GM12878 (cell line): ENCODE results near the gene KLLN. TPM values are rescaled to one million over a fixed set of nuclear protein-coding genes. Genes with fewer than 3 reads are reported as not detected.

Source experiments
- ATAC-seq: fragments of 200-7000 bp; cut with Tn5 transposase; 3 replicates; pipeline ENCODE4 v1.9.1; 2020; ENCODE audit warnings: mild to moderate bottlenecking, moderate library complexity
- BruUV-seq: library from RNA; stranded (reverse); fragments of 400-500 nt; replicated peaks from 2 replicates; lab custom pipeline; 2021; lab: Mats Ljungman, UMichigan
- CTCF ChIA-PET: fragments of 300-600 bp; sonication (Branson Sonifier 250); formaldehyde crosslinking; extraction: SDS; loops from one replicate; lab custom pipeline; 2021; ENCODE audit warnings: inconsistent platforms; lab: Yijun Ruan, JAX
- POLR2A ChIA-PET: fragments of 350-600 bp; formaldehyde crosslinking; extraction: SDS; loops from one replicate; lab custom pipeline; 2021; ENCODE audit warnings: inconsistent platforms; lab: Charles Lee
- RAD21 ChIA-PET: fragments of 300-600 bp; sonication (Branson Sonifier 250); formaldehyde crosslinking; loops from one replicate; lab custom pipeline; 2023; ENCODE audit warnings: antibody characterized with exemption; ENCODE audit not compliant: unreplicated experiment; lab: Charles Lee
- SMC1A ChIA-PET: fragments of 300-600 bp; sonication (Branson Sonifier 250); formaldehyde crosslinking; loops from one replicate; lab custom pipeline; 2023; ENCODE audit not compliant: unreplicated experiment, uncharacterized antibody; lab: Charles Lee
- DNase-seq: peaks from one replicate; pipeline ENCODE4 v3.0.0-alpha.2; 2011; ENCODE audit warnings: low read depth, low spot score
- FAIRE-seq: peaks from 3 replicates; lab custom pipeline; 2011; peaks lifted over from hg19 to GRCh38; lab: Jason Lieb, UNC
- H2AFZ ChIP-seq: 2 replicates; pipeline ENCODE4 v1.6.0; 2011; ENCODE audit warnings: low read depth, low read length, control low read depth; ENCODE audit not compliant: control insufficient read depth
- H3K27ac ChIP-seq: 2 replicates; pipeline ENCODE4 v1.5.1; 2011; ENCODE audit warnings: control low read depth; ENCODE audit not compliant: control insufficient read depth, insufficient read depth
- H3K27me3 ChIP-seq, 2 experiments: replicated peaks in 1 of 2; 2 replicates each; pipeline versions ENCODE4 v1.6.0 to v1.6.1; 2011; ENCODE audit warnings: low read length in 1 of 2; ENCODE audit not compliant: control insufficient read depth in 2 of 2, insufficient read depth in 2 of 2
- H3K36me3 ChIP-seq, 2 experiments: 2 replicates each; pipeline ENCODE4 v1.5.1; 2011; ENCODE audit warnings: low read length in 1 of 2; ENCODE audit not compliant: control insufficient read depth in 2 of 2, insufficient read depth in 2 of 2
- H3K4me1 ChIP-seq: 2 replicates; pipeline ENCODE4 v1.6.1; 2011; ENCODE audit warnings: mild to moderate bottlenecking, low read length, moderate library complexity, mixed read lengths; ENCODE audit not compliant: control insufficient read depth, insufficient read depth
- H3K4me2 ChIP-seq: 2 replicates; pipeline ENCODE4 v1.6.0; 2011; ENCODE audit warnings: control low read depth; ENCODE audit not compliant: control insufficient read depth, insufficient read depth
- H3K4me3 ChIP-seq: fragments of 200-600 bp; sonication (generic); 2 replicates; pipeline ENCODE4 v1.5.1; 2016
- H3K79me2 ChIP-seq: 2 replicates; pipeline ENCODE4 v1.6.0; 2011; ENCODE audit warnings: low read length; ENCODE audit not compliant: control insufficient read depth, insufficient read depth
- H3K9ac ChIP-seq: 2 replicates; pipeline ENCODE4 v1.8.0; 2011; ENCODE audit warnings: low read length, control low read depth, mixed read lengths; ENCODE audit not compliant: control insufficient read depth, insufficient read depth
- H3K9me3 ChIP-seq: replicated peaks from 3 replicates; pipeline ENCODE4 v1.5.1; 2011; ENCODE audit warnings: mild to moderate bottlenecking, low read length; ENCODE audit not compliant: control insufficient read depth, insufficient read depth
- H4K20me1 ChIP-seq: 2 replicates; pipeline ENCODE4 v1.6.0; 2011; ENCODE audit not compliant: control insufficient read depth, insufficient read depth
- CTCF ChIP-seq, 3 experiments: IDR thresholded peaks in 2 of 3; conservative IDR thresholded peaks in 1 of 3; 2 replicates each; pipeline ENCODE4 v1.5.1; 2011; ENCODE audit warnings: low read depth in 3 of 3, low read length in 3 of 3, mild to moderate bottlenecking in 3 of 3, control low read depth in 2 of 3, moderate library complexity in 2 of 3, inconsistent platforms in 1 of 3, mixed read lengths in 1 of 3; ENCODE audit not compliant: control insufficient read depth in 2 of 3, insufficient read depth in 1 of 3; ENCODE audit errors: extremely low read depth in 1 of 3
- IKZF2 ChIP-seq, 2 experiments: fragments of 450-650 bp; IDR thresholded peaks; 2 replicates each; pipeline ENCODE4 v1.6.1; 2017; ENCODE audit warnings: mild to moderate bottlenecking in 2 of 2, moderate library complexity in 2 of 2
- IRF3 ChIP-seq: fragments of 450-650 bp; IDR thresholded peaks from 2 replicates; pipeline ENCODE4 v1.6.1; 2014; ENCODE audit warnings: mild to moderate bottlenecking
- PAX8 ChIP-seq: fragments of 450-650 bp; IDR thresholded peaks from 2 replicates; pipeline ENCODE4 v1.6.1; 2017; ENCODE audit warnings: mild to moderate bottlenecking, moderate library complexity
- RAD21 ChIP-seq: IDR thresholded peaks from 2 replicates; pipeline ENCODE4 v1.6.1; 2011; ENCODE audit warnings: mild to moderate bottlenecking, low read depth, low read length, moderate library complexity; ENCODE audit not compliant: insufficient read depth
- RAD51 ChIP-seq: fragments of 450-650 bp; IDR thresholded peaks from 2 replicates; pipeline ENCODE4 v1.6.1; 2016; ENCODE audit warnings: moderate library complexity, mild to moderate bottlenecking, inconsistent platforms
- SMC3 ChIP-seq: IDR thresholded peaks from 2 replicates; pipeline ENCODE4 v1.6.1; 2011; ENCODE audit warnings: low read length, improper control_type of control experiment, borderline replicate concordance
- SP1 ChIP-seq: IDR thresholded peaks from one replicate; pipeline ENCODE4 v1.6.1; 2011; ENCODE audit warnings: low read depth, low read length
- TAF1 ChIP-seq: IDR thresholded peaks from 2 replicates; pipeline ENCODE4 v1.6.1; 2011; ENCODE audit warnings: mild to moderate bottlenecking, low read depth, low read length, borderline replicate concordance
- TCF12 ChIP-seq: IDR thresholded peaks from 2 replicates; pipeline ENCODE4 v1.6.1; 2011; ENCODE audit warnings: low read depth, mild to moderate bottlenecking, low read length
- ZNF592 ChIP-seq: fragments of 450-650 bp; IDR thresholded peaks from 2 replicates; pipeline ENCODE4 v1.6.1; 2017; ENCODE audit warnings: mild to moderate bottlenecking, moderate library complexity
- WGBS: methylation state at CpG from one replicate; pipeline ENCODE4 v1.1.6; 2016; ENCODE audit warnings: low lambda C conversion rate; ENCODE audit not compliant: insufficient replicate concordance, insufficient coverage; ENCODE audit errors: missing lambda C conversion rate; 5-methylcytosine and 5-hydroxymethylcytosine counted together
- in situ Hi-C: fragments of 300-500 bp; cut with MboI; formaldehyde crosslinking; loops from 9 replicates; pipeline ENCODE4 v1.14.3; 2018; ENCODE audit warnings: mixed read lengths
- intact Hi-C: fragments of 100-400 bp; cut with micrococcal nuclease; formaldehyde crosslinking; loops from one replicate; pipeline ENCODE4 v1.14.2; 2022; ENCODE audit not compliant: unreplicated experiment
- polyA plus RNA-seq, 11 experiments: library from polyadenylated mRNA; depleted of rRNA in 4 of 11; unstranded in 6 of 11; stranded (reverse) in 5 of 11; fragments of >200 nt; fragmentation: Nextera tagmentation in 4 of 11; fragmentation: Illumina TruSeq in 1 of 11; extraction: Ambion mirVana in 4 of 11; extraction: Trizol in 1 of 11; gene quantifications; 1 replicate in 1 of 11; 2 replicates in 10 of 11; pipeline versions ENCODE4 v1.2.1 to v1.2.3, GENCODE V29; 2011 to 2016; ENCODE audit warnings: inconsistent platforms in 2 of 11, missing spikeins in 2 of 11, low read depth in 1 of 11
- total RNA-seq, 4 experiments: library from RNA; depleted of rRNA in 3 of 4; stranded (reverse); fragments of >200 nt in 3 of 4; fragmentation: Illumina TruSeq in 1 of 4; extraction: Trizol in 1 of 4; gene quantifications; 2 replicates each; pipeline versions ENCODE4 v1.2.1 to v1.2.3, GENCODE V29; 2013 to 2021
- TF ChIP-seq, protein P1 (sequence below): IDR thresholded peaks from 2 replicates; pipeline ENCODE4 v1.6.1; 2011; ENCODE audit warnings: mild to moderate bottlenecking, low read depth, low read length, moderate library complexity; ENCODE audit not compliant: insufficient replicate concordance
- TF ChIP-seq, protein P2 (sequence below): fragments of 450-650 bp; IDR thresholded peaks from 2 replicates; pipeline ENCODE4 v1.6.1; 2016; ENCODE audit warnings: mild to moderate bottlenecking

The KLLN gene
- total and polyA plus RNA-seq, 10 of the 15 experiments (the other 5 are each of a cell fraction or from before 2014, with no cell fraction given) = 0.87 to 2.2 (median 1.7) TPM

GRCh38 chr10:87861566-87861952 is 1.8 kb downstream of the KLLN start:
- no peaks in the 10 kb centered on the region for H3K27me3 ChIP-seq
- TSS peak; percentile 82 for BruUV-seq
- no peaks in the 10 kb centered on the region; the same call in 2 of the 3 replicates for H3K9me3 ChIP-seq
- ChIA-PET CTCF (interaction anchor here (0.6 to 3.8 kb wide), 18 partner anchors 10 to 691 kb away, joined by 3 to 98 read pairs (median 4); no protein-coding TSS in a partner anchor), POLR2A (interaction anchor here (0.7 to 3.3 kb wide), 21 partner anchors 10 to 531 kb away, joined by 3 to 53 read pairs (median 5); partner anchors contain the start of gene ATAD1), RAD21 (interaction anchor here (0.8 to 6.4 kb wide), 20 partner anchors 10 to 693 kb away, joined by 3 to 158 read pairs (median 10); no protein-coding TSS in a partner anchor), SMC1A (interaction anchor here (0.7 to 6.9 kb wide), 25 partner anchors 10 to 693 kb away, joined by 3 to 140 read pairs (median 7); partner anchors contain the start of gene ATAD1)
- no peaks in the 10 kb centered on the region for H3K36me3 ChIP-seq
- ATAC-seq (peak; percentile 31), FAIRE-seq (no peak), DNase-seq (peak; percentile 47)
- H3K9ac ChIP-seq = peak overlapping the region; percentile 99
- in situ Hi-C loops (loop anchor here (5.0 to 10.0 kb wide), 5 partner anchors 203 to 691 kb away; no protein-coding TSS in a partner anchor), intact Hi-C loops (loop anchor here (1.0 to 5.0 kb wide), 5 partner anchors 71 to 691 kb away; no protein-coding TSS in a partner anchor)
- H2AFZ ChIP-seq = peak overlapping the region; percentile 96
- H3K27ac ChIP-seq = peak overlapping the region; percentile 98
- peak overlapping the region; percentile 84 for H3K4me3 ChIP-seq
- H3K79me2 ChIP-seq = peaks cover 61% of the 10 kb centered on the region
- WGBS = under 1% methylated on average over 16 of the region's 16 CpGs
- peaks cover 8% of the 10 kb centered on the region for H3K4me1 ChIP-seq
- no peaks in the 10 kb centered on the region for H4K20me1 ChIP-seq
- peak overlapping the region; percentile 89 for H3K4me2 ChIP-seq
- 0 out of 2 replicates have a peak, but pooled peaks have one; percentile 22 for TF ChIP-seq TCF12
- no peak for TF ChIP-seq SP1
- TF ChIP-seq, protein P1, sequence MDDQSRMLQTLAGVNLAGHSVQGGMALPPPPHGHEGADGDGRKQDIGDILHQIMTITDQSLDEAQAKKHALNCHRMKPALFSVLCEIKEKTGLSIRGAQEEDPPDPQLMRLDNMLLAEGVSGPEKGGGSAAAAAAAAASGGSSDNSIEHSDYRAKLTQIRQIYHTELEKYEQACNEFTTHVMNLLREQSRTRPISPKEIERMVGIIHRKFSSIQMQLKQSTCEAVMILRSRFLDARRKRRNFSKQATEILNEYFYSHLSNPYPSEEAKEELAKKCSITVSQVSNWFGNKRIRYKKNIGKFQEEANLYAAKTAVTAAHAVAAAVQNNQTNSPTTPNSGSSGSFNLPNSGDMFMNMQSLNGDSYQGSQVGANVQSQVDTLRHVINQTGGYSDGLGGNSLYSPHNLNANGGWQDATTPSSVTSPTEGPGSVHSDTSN = peak; percentile 9
- peak; percentile 25; the same call in 1 of the 2 replicates for TF ChIP-seq SMC3
- peak; percentile 32; the same call in 1 of the 2 replicates for TF ChIP-seq IRF3
- TF ChIP-seq CTCF (IDR thresholded peaks at IDR 0.05 in 2 of 3, conservative IDR thresholded peaks at IDR 0.05 in 1 of 3; ENCODE audit: control insufficient read depth in 2 of 3, extremely low read depth in 1 of 3, insufficient read depth in 1 of 3, low read depth in 3 of 3, low read length in 3 of 3) = peak; percentile 8 to 68 (median 17); a peak in 4 of 6 replicates
- TF ChIP-seq, protein P2, sequence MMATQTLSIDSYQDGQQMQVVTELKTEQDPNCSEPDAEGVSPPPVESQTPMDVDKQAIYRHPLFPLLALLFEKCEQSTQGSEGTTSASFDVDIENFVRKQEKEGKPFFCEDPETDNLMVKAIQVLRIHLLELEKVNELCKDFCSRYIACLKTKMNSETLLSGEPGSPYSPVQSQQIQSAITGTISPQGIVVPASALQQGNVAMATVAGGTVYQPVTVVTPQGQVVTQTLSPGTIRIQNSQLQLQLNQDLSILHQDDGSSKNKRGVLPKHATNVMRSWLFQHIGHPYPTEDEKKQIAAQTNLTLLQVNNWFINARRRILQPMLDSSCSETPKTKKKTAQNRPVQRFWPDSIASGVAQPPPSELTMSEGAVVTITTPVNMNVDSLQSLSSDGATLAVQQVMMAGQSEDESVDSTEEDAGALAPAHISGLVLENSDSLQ = peak; percentile 54; the same call in 1 of the 2 replicates
- peak; percentile 41; the same call in 1 of the 2 replicates for TF ChIP-seq TAF1
- no peak for TF ChIP-seq IKZF2 (IDR thresholded peaks at IDR 0.05)
- no peak for TF ChIP-seq ZNF592
- TF ChIP-seq PAX8 = no peak
- TF ChIP-seq RAD51 = no peak
- TF ChIP-seq RAD21 = peak; percentile 65
